GM12878 (cell line): ENCODE data around the gene TMCO6. TPM values are rescaled to one million over a fixed set of nuclear protein-coding genes. Genes with fewer than 3 reads are reported as not detected.

Experiments
- ATAC-seq: fragments of 200-7000 bp; cut with Tn5 transposase; 3 replicates; pipeline ENCODE4 v1.9.1; 2020; ENCODE audit warnings: mild to moderate bottlenecking, moderate library complexity
- BruUV-seq: library from RNA; stranded (reverse); fragments of 400-500 nt; replicated peaks from 2 replicates; lab custom pipeline; 2021; lab: Mats Ljungman, UMichigan
- CTCF ChIA-PET: fragments of 300-600 bp; sonication (Branson Sonifier 250); formaldehyde crosslinking; extraction: SDS; loops from one replicate; lab custom pipeline; 2021; ENCODE audit warnings: inconsistent platforms; lab: Yijun Ruan, JAX
- POLR2A ChIA-PET: fragments of 350-600 bp; formaldehyde crosslinking; extraction: SDS; loops from one replicate; lab custom pipeline; 2021; ENCODE audit warnings: inconsistent platforms; lab: Charles Lee
- RAD21 ChIA-PET: fragments of 300-600 bp; sonication (Branson Sonifier 250); formaldehyde crosslinking; loops from one replicate; lab custom pipeline; 2023; ENCODE audit warnings: antibody characterized with exemption; ENCODE audit not compliant: unreplicated experiment; lab: Charles Lee
- SMC1A ChIA-PET: fragments of 300-600 bp; sonication (Branson Sonifier 250); formaldehyde crosslinking; loops from one replicate; lab custom pipeline; 2023; ENCODE audit not compliant: unreplicated experiment, uncharacterized antibody; lab: Charles Lee
- DNase-seq: peaks from one replicate; pipeline ENCODE4 v3.0.0-alpha.2; 2011; ENCODE audit warnings: low read depth, low spot score
- FAIRE-seq: peaks from 3 replicates; lab custom pipeline; 2011; peaks lifted over from hg19 to GRCh38; lab: Jason Lieb, UNC
- H2AFZ ChIP-seq: 2 replicates; pipeline ENCODE4 v1.6.0; 2011; ENCODE audit warnings: low read depth, low read length, control low read depth; ENCODE audit not compliant: control insufficient read depth
- H3K27ac ChIP-seq: 2 replicates; pipeline ENCODE4 v1.5.1; 2011; ENCODE audit warnings: control low read depth; ENCODE audit not compliant: control insufficient read depth, insufficient read depth
- H3K27me3 ChIP-seq, 2 experiments: replicated peaks in 1 of 2; 2 replicates each; pipeline versions ENCODE4 v1.6.0 to v1.6.1; 2011; ENCODE audit warnings: low read length in 1 of 2; ENCODE audit not compliant: control insufficient read depth in 2 of 2, insufficient read depth in 2 of 2
- H3K36me3 ChIP-seq, 2 experiments: 2 replicates each; pipeline ENCODE4 v1.5.1; 2011; ENCODE audit warnings: low read length in 1 of 2; ENCODE audit not compliant: control insufficient read depth in 2 of 2, insufficient read depth in 2 of 2
- H3K4me1 ChIP-seq: 2 replicates; pipeline ENCODE4 v1.6.1; 2011; ENCODE audit warnings: mild to moderate bottlenecking, low read length, moderate library complexity, mixed read lengths; ENCODE audit not compliant: control insufficient read depth, insufficient read depth
- H3K4me2 ChIP-seq: 2 replicates; pipeline ENCODE4 v1.6.0; 2011; ENCODE audit warnings: control low read depth; ENCODE audit not compliant: control insufficient read depth, insufficient read depth
- H3K4me3 ChIP-seq: fragments of 200-600 bp; sonication (generic); 2 replicates; pipeline ENCODE4 v1.5.1; 2016
- H3K79me2 ChIP-seq: 2 replicates; pipeline ENCODE4 v1.6.0; 2011; ENCODE audit warnings: low read length; ENCODE audit not compliant: control insufficient read depth, insufficient read depth
- H3K9ac ChIP-seq: 2 replicates; pipeline ENCODE4 v1.8.0; 2011; ENCODE audit warnings: low read length, control low read depth, mixed read lengths; ENCODE audit not compliant: control insufficient read depth, insufficient read depth
- H3K9me3 ChIP-seq: replicated peaks from 3 replicates; pipeline ENCODE4 v1.5.1; 2011; ENCODE audit warnings: mild to moderate bottlenecking, low read length; ENCODE audit not compliant: control insufficient read depth, insufficient read depth
- H4K20me1 ChIP-seq: 2 replicates; pipeline ENCODE4 v1.6.0; 2011; ENCODE audit not compliant: control insufficient read depth, insufficient read depth
- CBX5 ChIP-seq: sonication (generic); IDR thresholded peaks from 2 replicates; pipeline ENCODE4 v1.6.1; 2016; ENCODE audit warnings: low read depth, moderate library complexity, mild to moderate bottlenecking, inconsistent platforms
- CEBPB ChIP-seq, 2 experiments: fragments of 150-350 bp in 1 of 2; IDR thresholded peaks; 2 replicates each; pipeline ENCODE4 v1.6.1; 2012 to 2014; ENCODE audit warnings: low read depth in 2 of 2, low read length in 2 of 2, borderline replicate concordance in 1 of 2, inconsistent platforms in 1 of 2
- FOXM1 ChIP-seq: IDR thresholded peaks from 2 replicates; pipeline ENCODE4 v1.6.1; 2012; ENCODE audit warnings: low read depth, mild to moderate bottlenecking, inconsistent platforms, low read length, moderate library complexity
- GABPA ChIP-seq: IDR thresholded peaks from 2 replicates; pipeline ENCODE4 v1.6.1; 2014; ENCODE audit warnings: antibody characterized with exemption, low read depth, mild to moderate bottlenecking, inconsistent platforms
- LARP7 ChIP-seq: fragments of 450-650 bp; IDR thresholded peaks from 2 replicates; pipeline ENCODE4 v1.6.1; 2017; ENCODE audit warnings: mild to moderate bottlenecking
- NFIC ChIP-seq: IDR thresholded peaks from 2 replicates; pipeline ENCODE4 v1.6.1; 2012; ENCODE audit warnings: low read depth, mild to moderate bottlenecking, inconsistent platforms, low read length, moderate library complexity
- NFXL1 ChIP-seq: fragments of 450-650 bp; IDR thresholded peaks from 2 replicates; pipeline ENCODE4 v1.6.1; 2017; ENCODE audit warnings: antibody characterized with exemption, mild to moderate bottlenecking, borderline replicate concordance
- RAD21 ChIP-seq: IDR thresholded peaks from 2 replicates; pipeline ENCODE4 v1.6.1; 2011; ENCODE audit warnings: mild to moderate bottlenecking, low read depth, low read length, moderate library complexity; ENCODE audit not compliant: insufficient read depth
- RUNX3 ChIP-seq: IDR thresholded peaks from 2 replicates; pipeline ENCODE4 v1.6.1; 2012; ENCODE audit warnings: low read length, inconsistent platforms
- ZNF274 ChIP-seq: IDR thresholded peaks from one replicate; pipeline ENCODE4 v1.8.0; 2011; ENCODE audit not compliant: insufficient read length, insufficient read depth
- WGBS: methylation state at CpG from one replicate; pipeline ENCODE4 v1.1.6; 2016; ENCODE audit warnings: low lambda C conversion rate; ENCODE audit not compliant: insufficient replicate concordance, insufficient coverage; ENCODE audit errors: missing lambda C conversion rate; 5-methylcytosine and 5-hydroxymethylcytosine counted together
- in situ Hi-C: fragments of 300-500 bp; cut with MboI; formaldehyde crosslinking; loops from 9 replicates; pipeline ENCODE4 v1.14.3; 2018; ENCODE audit warnings: mixed read lengths
- intact Hi-C: fragments of 100-400 bp; cut with micrococcal nuclease; formaldehyde crosslinking; loops from one replicate; pipeline ENCODE4 v1.14.2; 2022; ENCODE audit not compliant: unreplicated experiment
- polyA plus RNA-seq, 11 experiments: library from polyadenylated mRNA; depleted of rRNA in 4 of 11; unstranded in 6 of 11; stranded (reverse) in 5 of 11; fragments of >200 nt; fragmentation: Nextera tagmentation in 4 of 11; fragmentation: Illumina TruSeq in 1 of 11; extraction: Ambion mirVana in 4 of 11; extraction: Trizol in 1 of 11; gene quantifications; 1 replicate in 1 of 11; 2 replicates in 10 of 11; pipeline versions ENCODE4 v1.2.1 to v1.2.3, GENCODE V29; 2011 to 2016; ENCODE audit warnings: inconsistent platforms in 2 of 11, missing spikeins in 2 of 11, low read depth in 1 of 11
- total RNA-seq, 4 experiments: library from RNA; depleted of rRNA in 3 of 4; stranded (reverse); fragments of >200 nt in 3 of 4; fragmentation: Illumina TruSeq in 1 of 4; extraction: Trizol in 1 of 4; gene quantifications; 2 replicates each; pipeline versions ENCODE4 v1.2.1 to v1.2.3, GENCODE V29; 2013 to 2021
- TF ChIP-seq, protein P1 (sequence below): fragments of 450-650 bp; IDR thresholded peaks from 2 replicates; pipeline ENCODE4 v1.6.1; 2017; ENCODE audit warnings: mild to moderate bottlenecking, moderate library complexity
- TF ChIP-seq, protein P2 (sequence below), 3 experiments: IDR thresholded peaks in 2 of 3; conservative IDR thresholded peaks in 1 of 3; 2 replicates each; pipeline ENCODE4 v1.5.1; 2011; ENCODE audit warnings: low read depth in 3 of 3, low read length in 3 of 3, mild to moderate bottlenecking in 3 of 3, control low read depth in 2 of 3, moderate library complexity in 2 of 3, inconsistent platforms in 1 of 3, mixed read lengths in 1 of 3; ENCODE audit not compliant: control insufficient read depth in 2 of 3, insufficient read depth in 1 of 3; ENCODE audit errors: extremely low read depth in 1 of 3
- TF ChIP-seq, protein P3 (sequence below): IDR thresholded peaks from 2 replicates; pipeline ENCODE4 v1.6.1; 2011; ENCODE audit warnings: mild to moderate bottlenecking, low read depth, low read length, moderate library complexity; ENCODE audit not compliant: insufficient replicate concordance

The TMCO6 gene
- total and polyA plus RNA-seq, 10 of the 15 experiments (the other 5 are each of a cell fraction or from before 2014, with no cell fraction given): 4.1 to 21.6 (median 11.7) TPM

DNA sequence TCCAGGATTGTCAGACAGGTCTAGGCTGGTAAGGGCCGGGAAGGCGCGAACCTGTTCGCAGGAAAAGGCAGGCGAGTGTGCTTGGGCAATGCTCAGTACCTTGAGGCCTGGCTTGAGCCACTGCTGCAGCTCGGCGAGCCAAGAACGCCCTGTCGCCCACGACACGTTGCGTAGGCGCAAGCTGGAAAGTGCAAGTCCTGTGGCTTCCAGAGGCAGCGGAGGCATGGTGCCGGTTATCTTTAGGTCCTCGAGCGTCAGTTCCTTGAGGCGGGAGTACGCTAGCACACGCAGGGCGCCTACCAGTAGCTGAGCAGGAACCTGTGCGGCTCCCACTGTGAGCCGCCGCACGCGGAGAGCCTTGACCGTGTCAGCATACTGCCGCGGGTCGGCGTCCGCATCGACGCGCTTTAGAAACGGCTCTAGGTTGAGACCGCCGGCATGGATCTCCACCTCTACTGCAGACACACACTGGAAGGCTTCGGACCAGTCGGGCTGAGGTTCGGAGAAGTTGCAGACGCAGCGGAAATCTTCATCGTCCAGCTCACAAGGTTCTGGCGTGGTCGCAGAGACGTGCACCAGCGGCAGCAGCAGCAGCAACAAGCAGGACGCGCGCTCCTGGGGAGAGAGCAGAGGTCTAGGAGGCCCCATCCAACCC, 6.8 kb upstream of the TMCO6 start (continued):
- TF ChIP-seq, protein P1, sequence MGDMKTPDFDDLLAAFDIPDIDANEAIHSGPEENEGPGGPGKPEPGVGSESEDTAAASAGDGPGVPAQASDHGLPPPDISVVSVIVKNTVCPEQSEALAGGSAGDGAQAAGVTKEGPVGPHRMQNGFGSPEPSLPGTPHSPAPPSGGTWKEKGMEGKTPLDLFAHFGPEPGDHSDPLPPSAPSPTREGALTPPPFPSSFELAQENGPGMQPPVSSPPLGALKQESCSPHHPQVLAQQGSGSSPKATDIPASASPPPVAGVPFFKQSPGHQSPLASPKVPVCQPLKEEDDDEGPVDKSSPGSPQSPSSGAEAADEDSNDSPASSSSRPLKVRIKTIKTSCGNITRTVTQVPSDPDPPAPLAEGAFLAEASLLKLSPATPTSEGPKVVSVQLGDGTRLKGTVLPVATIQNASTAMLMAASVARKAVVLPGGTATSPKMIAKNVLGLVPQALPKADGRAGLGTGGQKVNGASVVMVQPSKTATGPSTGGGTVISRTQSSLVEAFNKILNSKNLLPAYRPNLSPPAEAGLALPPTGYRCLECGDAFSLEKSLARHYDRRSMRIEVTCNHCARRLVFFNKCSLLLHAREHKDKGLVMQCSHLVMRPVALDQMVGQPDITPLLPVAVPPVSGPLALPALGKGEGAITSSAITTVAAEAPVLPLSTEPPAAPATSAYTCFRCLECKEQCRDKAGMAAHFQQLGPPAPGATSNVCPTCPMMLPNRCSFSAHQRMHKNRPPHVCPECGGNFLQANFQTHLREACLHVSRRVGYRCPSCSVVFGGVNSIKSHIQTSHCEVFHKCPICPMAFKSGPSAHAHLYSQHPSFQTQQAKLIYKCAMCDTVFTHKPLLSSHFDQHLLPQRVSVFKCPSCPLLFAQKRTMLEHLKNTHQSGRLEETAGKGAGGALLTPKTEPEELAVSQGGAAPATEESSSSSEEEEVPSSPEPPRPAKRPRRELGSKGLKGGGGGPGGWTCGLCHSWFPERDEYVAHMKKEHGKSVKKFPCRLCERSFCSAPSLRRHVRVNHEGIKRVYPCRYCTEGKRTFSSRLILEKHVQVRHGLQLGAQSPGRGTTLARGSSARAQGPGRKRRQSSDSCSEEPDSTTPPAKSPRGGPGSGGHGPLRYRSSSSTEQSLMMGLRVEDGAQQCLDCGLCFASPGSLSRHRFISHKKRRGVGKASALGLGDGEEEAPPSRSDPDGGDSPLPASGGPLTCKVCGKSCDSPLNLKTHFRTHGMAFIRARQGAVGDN: peak; percentile 37; the same call in 1 of the 2 replicates
- TF ChIP-seq RUNX3 (0 out of 2 replicates have a peak, but pooled peaks have one; percentile 43), NFIC (no peak), LARP7 (0 out of 2 replicates have a peak, but pooled peaks have one; percentile 29), CEBPB (IDR thresholded peaks at IDR 0.05; ENCODE audit: borderline replicate concordance in 1 of 2, low read depth in 2 of 2, low read length in 2 of 2) (no peak), RAD21 (no peak)

DNA sequence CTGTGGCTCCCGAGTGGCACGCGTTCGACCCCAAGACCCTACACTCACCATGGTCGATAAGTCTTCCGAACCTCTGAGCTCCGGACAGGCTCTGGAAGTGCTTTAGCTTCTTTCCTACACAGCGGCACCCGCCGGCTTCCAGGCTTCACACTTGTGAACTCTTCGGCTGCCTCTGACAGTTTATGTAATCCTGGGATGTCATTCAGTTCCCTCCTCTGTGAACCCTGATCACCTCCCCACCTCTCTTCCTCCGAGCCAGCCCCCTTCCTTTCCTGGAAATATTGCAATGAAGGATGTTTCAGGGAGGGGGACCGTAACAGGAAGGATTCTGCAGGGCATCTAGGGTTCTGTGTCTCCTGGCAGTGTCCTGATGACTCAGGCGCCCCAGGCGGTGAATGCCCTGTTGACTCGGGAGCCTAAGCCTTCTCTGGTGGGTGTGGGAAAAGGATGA, 6.2 kb upstream of the TMCO6 start, which contains the start of gene CD14:
CD14 (minus strand) TSS at position 155 of the 451 bp plus-strand sequence; CDS start at position 51, 104 bp downstream.
- ChIA-PET SMC1A (no interaction called here), RAD21 (interaction anchor here (0.8 to 1.2 kb wide), 5 partner anchors 9 to 261 kb away, joined by 3 read pairs; no protein-coding TSS in a partner anchor), POLR2A (no interaction called here), CTCF (interaction anchor here (0.5 to 1.2 kb wide), 2 partner anchors 259 to 284 kb away, joined by 5 to 13 read pairs; no protein-coding TSS in a partner anchor)
- peak within 1 kb of the TSS; percentile 99 for H3K4me2 ChIP-seq
- no peak within 1 kb of the TSS for H3K27ac ChIP-seq
- no TSS peak for BruUV-seq
- no peaks in the 10 kb centered on the region for H3K36me3 ChIP-seq
- peaks cover 3 to 4% of the 10 kb centered on the region in 2 experiments; a peak in 2 of 4 replicates for H3K27me3 ChIP-seq
- H3K4me1 ChIP-seq: peaks cover 13% of the 10 kb centered on the region
- ATAC-seq (peak; percentile 8; the same call in 2 of the 3 replicates), DNase-seq (no peak), FAIRE-seq (no peak)
- 28% methylated on average over 16 of the region's 16 CpGs for WGBS
- peak within 1 kb of the TSS; percentile 35; the same call in 1 of the 2 replicates for H3K9ac ChIP-seq
- intact Hi-C loops: no loop called here
- peak within 1 kb of the TSS; percentile 58 for H3K4me3 ChIP-seq
- TF ChIP-seq NFIC: no peak
- no peak for TF ChIP-seq FOXM1
- TF ChIP-seq ZNF274: no peak
- TF ChIP-seq, protein P2, sequence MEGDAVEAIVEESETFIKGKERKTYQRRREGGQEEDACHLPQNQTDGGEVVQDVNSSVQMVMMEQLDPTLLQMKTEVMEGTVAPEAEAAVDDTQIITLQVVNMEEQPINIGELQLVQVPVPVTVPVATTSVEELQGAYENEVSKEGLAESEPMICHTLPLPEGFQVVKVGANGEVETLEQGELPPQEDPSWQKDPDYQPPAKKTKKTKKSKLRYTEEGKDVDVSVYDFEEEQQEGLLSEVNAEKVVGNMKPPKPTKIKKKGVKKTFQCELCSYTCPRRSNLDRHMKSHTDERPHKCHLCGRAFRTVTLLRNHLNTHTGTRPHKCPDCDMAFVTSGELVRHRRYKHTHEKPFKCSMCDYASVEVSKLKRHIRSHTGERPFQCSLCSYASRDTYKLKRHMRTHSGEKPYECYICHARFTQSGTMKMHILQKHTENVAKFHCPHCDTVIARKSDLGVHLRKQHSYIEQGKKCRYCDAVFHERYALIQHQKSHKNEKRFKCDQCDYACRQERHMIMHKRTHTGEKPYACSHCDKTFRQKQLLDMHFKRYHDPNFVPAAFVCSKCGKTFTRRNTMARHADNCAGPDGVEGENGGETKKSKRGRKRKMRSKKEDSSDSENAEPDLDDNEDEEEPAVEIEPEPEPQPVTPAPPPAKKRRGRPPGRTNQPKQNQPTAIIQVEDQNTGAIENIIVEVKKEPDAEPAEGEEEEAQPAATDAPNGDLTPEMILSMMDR (IDR thresholded peaks at IDR 0.05 in 2 of 3, conservative IDR thresholded peaks at IDR 0.05 in 1 of 3; ENCODE audit: control insufficient read depth in 2 of 3, extremely low read depth in 1 of 3, insufficient read depth in 1 of 3, low read depth in 3 of 3, low read length in 3 of 3): no peak
- no peak for TF ChIP-seq CBX5
- TF ChIP-seq NFXL1: no peak
- TF ChIP-seq GABPA: no peak
- TF ChIP-seq, protein P3, sequence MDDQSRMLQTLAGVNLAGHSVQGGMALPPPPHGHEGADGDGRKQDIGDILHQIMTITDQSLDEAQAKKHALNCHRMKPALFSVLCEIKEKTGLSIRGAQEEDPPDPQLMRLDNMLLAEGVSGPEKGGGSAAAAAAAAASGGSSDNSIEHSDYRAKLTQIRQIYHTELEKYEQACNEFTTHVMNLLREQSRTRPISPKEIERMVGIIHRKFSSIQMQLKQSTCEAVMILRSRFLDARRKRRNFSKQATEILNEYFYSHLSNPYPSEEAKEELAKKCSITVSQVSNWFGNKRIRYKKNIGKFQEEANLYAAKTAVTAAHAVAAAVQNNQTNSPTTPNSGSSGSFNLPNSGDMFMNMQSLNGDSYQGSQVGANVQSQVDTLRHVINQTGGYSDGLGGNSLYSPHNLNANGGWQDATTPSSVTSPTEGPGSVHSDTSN: no peak
- H4K20me1 ChIP-seq: no peaks in the 10 kb centered on the region
- H3K79me2 ChIP-seq: no peaks in the 10 kb centered on the region
- in situ Hi-C loops: no loop called here
- peaks cover 1% of the 10 kb centered on the region; the same call in 1 of the 3 replicates for H3K9me3 ChIP-seq
- peak within 1 kb of the TSS; percentile 91 for H2AFZ ChIP-seq
